Measurements from ENCODE around the gene EFCAB8. TPM values are rescaled to one million over a fixed set of nuclear protein-coding genes. Genes with fewer than 3 reads are reported as not detected.
A peak's percentile ranks its signal among the peaks of the same experiment; 100 is the strongest.

Gene EFCAB8
- total RNA-seq, 2 experiments from 2014 or later: not detected

- peaks cover 5% of the 10 kb centered on the region; the same call in 1 of the 2 replicates for H3K79me2 ChIP-seq (ENCODE audit: insufficient read depth, low read depth, low read length)
- H3K4me2 ChIP-seq (ENCODE audit: low read length): no peak overlapping the region
- ChIA-PET POLR2A (interaction anchor here (0.9 kb wide), 1 partner anchor 29 kb away, joined by 3 read pairs; no protein-coding TSS in a partner anchor), CTCF (ENCODE audit: unreplicated experiment) (no interaction called here)
- TSS peak; percentile 62 for BruUV-seq (replicated peaks)
- no peaks in the 10 kb centered on the region for H4K20me1 ChIP-seq (ENCODE audit: insufficient read depth, low read length)
- no peak overlapping the region for H2AFZ ChIP-seq (ENCODE audit: low read length)
- no peak overlapping the region for H3K27ac ChIP-seq (ENCODE audit: low read depth, low read length, poor library complexity, severe bottlenecking)
- no peak overlapping the region for H3K4me3 ChIP-seq (ENCODE audit: low read depth, low read length, poor library complexity, severe bottlenecking)
- H3K9me3 ChIP-seq (ENCODE audit: low read length): no peaks in the 10 kb centered on the region
- H3K9me2 ChIP-seq (ENCODE audit: insufficient read depth, low read length): no peaks in the 10 kb centered on the region
- no peaks in the 10 kb centered on the region for H3K4me1 ChIP-seq (ENCODE audit: insufficient read depth, low read length, poor library complexity, severe bottlenecking)
- intact Hi-C loops (cut with micrococcal nuclease; ENCODE audit: unreplicated experiment): no loop called here
- DNase-seq (ENCODE audit: low spot score): no peak
- peaks cover 87% of the 10 kb centered on the region for H3K36me3 ChIP-seq (ENCODE audit: insufficient read depth, low read length)
- TF ChIP-seq CTCF (conservative IDR thresholded peaks at IDR 0.05; ENCODE audit: low read length) (no peak), EZH2phosphoT487 (IDR thresholded peaks at IDR 0.05; ENCODE audit: borderline replicate concordance, low read depth, low read length) (no peak)
These were observed 9.1 kb upstream of the EFCAB8 start for GRCh38 chr20:32849577-32849976.

DNA sequence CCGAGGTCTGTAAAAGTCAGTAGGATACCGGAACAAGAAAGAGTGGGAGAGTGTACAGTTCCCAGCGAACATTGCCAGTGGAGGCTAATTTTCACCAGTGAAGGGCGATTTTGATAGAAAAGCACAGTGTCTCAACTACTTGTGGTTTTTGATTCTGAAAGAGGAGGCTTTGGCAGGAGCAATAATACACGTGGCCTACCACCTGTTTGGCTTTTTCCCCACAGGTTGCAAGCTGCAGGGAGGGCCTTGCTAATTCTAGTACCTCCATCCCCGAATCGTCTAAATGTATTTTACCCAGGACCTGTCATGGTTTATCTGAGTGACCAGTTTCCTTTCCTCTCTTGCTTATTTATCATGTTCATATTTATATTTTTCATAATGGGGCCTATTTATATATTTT is 3.3 kb upstream of the EFCAB8 start:
- intact Hi-C loops (cut with micrococcal nuclease; ENCODE audit: unreplicated experiment): no loop called here
- Histone ChIP-seq H3K27ac (ENCODE audit: low read depth, low read length, poor library complexity, severe bottlenecking) (no peak overlapping the region), H3K4me3 (ENCODE audit: low read depth, low read length, poor library complexity, severe bottlenecking) (no peak overlapping the region), H4K20me1 (ENCODE audit: insufficient read depth, low read length) (no peaks in the 10 kb centered on the region), H3K9me2 (ENCODE audit: insufficient read depth, low read length) (no peaks in the 10 kb centered on the region), H3K9me3 (ENCODE audit: low read length) (no peaks in the 10 kb centered on the region), H3K4me2 (ENCODE audit: low read length) (no peak overlapping the region), H3K36me3 (ENCODE audit: insufficient read depth, low read length) (peaks cover 35% of the 10 kb centered on the region), H2AFZ (ENCODE audit: low read length) (no peak overlapping the region), H3K79me2 (ENCODE audit: insufficient read depth, low read depth, low read length) (no peaks in the 10 kb centered on the region), H3K4me1 (ENCODE audit: insufficient read depth, low read length, poor library complexity, severe bottlenecking) (no peaks in the 10 kb centered on the region)
- no TSS peak for BruUV-seq (replicated peaks)
- CTCF ChIA-PET (ENCODE audit: unreplicated experiment): no interaction called here
- DNase-seq (ENCODE audit: low spot score): no peak
- POLR2A ChIA-PET: interaction anchor here (0.6 to 0.7 kb wide), 4 partner anchors 9 to 441 kb away, joined by 3 to 10 read pairs (median 4); no protein-coding TSS in a partner anchor
- no peak for TF ChIP-seq CTCF (conservative IDR thresholded peaks at IDR 0.05; ENCODE audit: low read length)
- no peak for TF ChIP-seq EZH2phosphoT487 (IDR thresholded peaks at IDR 0.05; ENCODE audit: borderline replicate concordance, low read depth, low read length)

- BruUV-seq (replicated peaks): no TSS peak
- Histone ChIP-seq H3K36me3 (ENCODE audit: insufficient read depth, low read length) (peaks cover 8% of the 10 kb centered on the region; the same call in 1 of the 2 replicates), H3K27ac (ENCODE audit: low read depth, low read length, poor library complexity, severe bottlenecking) (no peak overlapping the region), H3K4me1 (ENCODE audit: insufficient read depth, low read length, poor library complexity, severe bottlenecking) (no peaks in the 10 kb centered on the region), H4K20me1 (ENCODE audit: insufficient read depth, low read length) (no peaks in the 10 kb centered on the region), H3K9me2 (ENCODE audit: insufficient read depth, low read length) (no peaks in the 10 kb centered on the region), H3K4me2 (ENCODE audit: low read length) (no peak overlapping the region), H2AFZ (ENCODE audit: low read length) (no peak overlapping the region), H3K9me3 (ENCODE audit: low read length) (no peaks in the 10 kb centered on the region), H3K4me3 (ENCODE audit: low read depth, low read length, poor library complexity, severe bottlenecking) (no peak overlapping the region), H3K79me2 (ENCODE audit: insufficient read depth, low read depth, low read length) (no peaks in the 10 kb centered on the region)
- DNase-seq (ENCODE audit: low spot score): no peak
- intact Hi-C loops (cut with micrococcal nuclease; ENCODE audit: unreplicated experiment): no loop called here
- CTCF ChIA-PET (ENCODE audit: unreplicated experiment): no interaction called here
- POLR2A ChIA-PET: no interaction called here
- TF ChIP-seq EZH2phosphoT487 (IDR thresholded peaks at IDR 0.05; ENCODE audit: borderline replicate concordance, low read depth, low read length) (no peak), CTCF (conservative IDR thresholded peaks at IDR 0.05; ENCODE audit: low read length) (no peak)
These were observed 534 bp upstream of the EFCAB8 start for GRCh38 chr20:32858189-32858588.

Measured in OCI-LY7 (cell line).